BLaER1 (cell line): ENCODE measurements around the gene ACTMAP.
A peak's percentile ranks its signal among the peaks of the same experiment; 100 is the strongest.

ENCODE experiments used
- H3K27ac ChIP-seq: shearing (Covaris generic); formaldehyde crosslinking; 2 replicates; pipeline ENCODE4 v1.8.1; 2022
- H3K27me3 ChIP-seq: shearing (Covaris generic); formaldehyde crosslinking; 2 replicates; pipeline ENCODE4 v1.8.1; 2022
- H3K36me3 ChIP-seq: shearing (Covaris generic); formaldehyde crosslinking; 2 replicates; pipeline ENCODE4 v1.8.1; 2022
- H3K4me1 ChIP-seq: shearing (Covaris generic); formaldehyde crosslinking; 2 replicates; pipeline ENCODE4 v1.8.1; 2022
- H3K4me2 ChIP-seq: shearing (Covaris generic); formaldehyde crosslinking; 2 replicates; pipeline ENCODE4 v1.8.1; 2022
- H3K4me3 ChIP-seq: shearing (Covaris generic); formaldehyde crosslinking; 2 replicates; pipeline ENCODE4 v1.8.1; 2022
- H3K9ac ChIP-seq: shearing (Covaris generic); formaldehyde crosslinking; 2 replicates; pipeline ENCODE4 v1.8.1; 2022
- H3K9me3 ChIP-seq: shearing (Covaris generic); formaldehyde crosslinking; 2 replicates; pipeline ENCODE4 v1.8.1; 2022
- H4K20me1 ChIP-seq: shearing (Covaris generic); formaldehyde crosslinking; 2 replicates; pipeline ENCODE4 v1.8.1; 2022
- Cebpa-rat ChIP-seq: shearing (Covaris generic); IDR thresholded peaks from 2 replicates; pipeline ENCODE4 v1.8.1; 2022

Gene ACTMAP

DNA sequence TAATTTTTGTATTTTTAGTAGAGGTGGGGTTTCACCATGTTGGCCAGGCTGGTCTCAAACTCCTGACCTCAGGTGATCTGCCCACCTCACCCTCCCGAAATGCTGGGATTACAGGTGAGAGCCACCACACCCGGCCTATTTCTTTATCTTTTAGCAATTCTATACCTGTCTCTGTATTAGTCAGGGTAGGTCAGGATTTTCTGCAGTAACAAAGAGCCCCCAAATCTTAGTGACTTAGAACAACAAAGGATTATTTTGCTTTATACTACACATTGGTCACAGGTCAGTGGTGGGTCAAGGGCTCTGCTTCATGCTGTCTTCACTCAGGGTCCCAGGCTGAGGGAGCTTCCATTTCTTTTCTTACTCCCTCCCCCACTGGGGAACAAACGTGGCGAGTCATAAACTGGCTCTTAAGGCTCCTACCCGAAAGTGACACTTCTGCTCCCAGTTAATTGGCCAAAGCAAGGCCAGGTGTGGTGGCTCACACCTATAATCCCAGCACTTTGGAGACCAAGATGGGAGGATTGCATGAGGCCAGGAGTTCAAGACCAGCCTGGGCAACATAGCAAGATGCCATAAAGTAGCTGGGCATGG is 26.5 kb downstream of the ACTMAP start:
- H3K4me1 ChIP-seq = peaks cover 24% of the 10 kb centered on the region
- no peaks in the 10 kb centered on the region for H3K27me3 ChIP-seq
- no peaks in the 10 kb centered on the region for H3K9me3 ChIP-seq
- peaks cover 8% of the 10 kb centered on the region for H4K20me1 ChIP-seq
- peaks cover 56% of the 10 kb centered on the region for H3K36me3 ChIP-seq
- H3K4me2 ChIP-seq = no peak overlapping the region
- no peak for TF ChIP-seq Cebpa-rat
- H3K27ac ChIP-seq = no peak overlapping the region
- H3K9ac ChIP-seq = no peak overlapping the region
- H3K4me3 ChIP-seq = no peak overlapping the region

DNA sequence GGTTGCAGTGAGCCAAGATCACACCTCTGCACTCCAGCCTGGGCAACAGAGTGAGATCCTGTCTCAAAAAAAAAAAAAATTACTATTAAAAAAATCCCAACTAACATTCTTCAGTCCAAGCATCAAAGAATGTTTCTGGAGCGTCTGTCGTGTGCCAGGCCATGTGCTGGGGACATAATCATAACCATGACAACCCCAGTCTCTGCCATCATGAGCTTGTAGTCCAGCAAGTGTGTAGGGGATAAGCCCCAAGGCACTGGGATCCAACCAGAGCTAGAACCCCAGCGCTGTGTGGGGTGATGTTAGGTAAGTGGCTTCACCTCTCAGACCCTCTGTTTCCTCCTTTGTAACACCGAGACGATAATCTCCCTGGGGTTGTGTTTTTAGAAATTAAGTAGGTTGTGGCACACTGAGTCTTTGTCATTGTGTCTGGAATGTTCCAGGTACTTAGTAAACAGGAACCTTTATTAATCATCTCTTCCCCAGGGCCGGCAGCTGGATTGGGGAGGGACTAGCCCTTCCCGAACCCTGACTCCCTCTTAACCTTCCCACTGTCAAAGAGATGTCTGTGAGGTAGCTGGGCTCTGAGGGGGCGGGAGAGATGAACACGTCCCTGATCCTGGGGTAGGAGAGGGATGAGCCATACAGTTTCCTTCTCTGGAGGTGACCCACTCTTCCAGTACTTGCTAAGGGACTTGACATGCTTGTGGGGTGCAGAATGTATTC is 28.2 kb downstream of the ACTMAP start:
- no peak overlapping the region for H3K4me2 ChIP-seq
- no peaks in the 10 kb centered on the region for H3K27me3 ChIP-seq
- H3K9ac ChIP-seq = no peak overlapping the region
- no peak overlapping the region for H3K27ac ChIP-seq
- peaks cover 39% of the 10 kb centered on the region for H3K4me1 ChIP-seq
- H3K9me3 ChIP-seq = no peaks in the 10 kb centered on the region
- no peak for TF ChIP-seq Cebpa-rat
- H3K36me3 ChIP-seq = peaks cover 41% of the 10 kb centered on the region
- no peak overlapping the region for H3K4me3 ChIP-seq
- peaks cover 23% of the 10 kb centered on the region for H4K20me1 ChIP-seq

DNA sequence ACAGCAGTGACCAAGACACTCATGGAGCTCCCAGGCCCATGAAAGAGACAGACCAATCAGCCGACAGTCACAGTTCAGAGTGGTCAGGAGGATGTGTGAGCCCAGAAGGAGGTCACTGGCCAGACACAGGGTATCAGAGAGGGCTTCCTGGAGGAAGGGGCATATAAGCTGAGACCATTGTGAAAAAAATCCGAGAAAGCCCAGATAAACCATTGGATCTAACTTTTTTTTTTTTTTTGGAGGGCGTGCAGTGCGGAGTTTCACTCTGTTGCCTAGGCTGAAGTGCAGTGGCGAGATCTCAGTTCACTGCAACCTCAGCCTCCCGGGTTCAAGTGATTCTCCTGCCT is 29.2 kb downstream of the ACTMAP start:
- H3K4me1 ChIP-seq = peaks cover 43% of the 10 kb centered on the region
- H3K36me3 ChIP-seq = peaks cover 33% of the 10 kb centered on the region
- H3K9ac ChIP-seq = no peak overlapping the region
- no peak for TF ChIP-seq Cebpa-rat
- H4K20me1 ChIP-seq = peaks cover 23% of the 10 kb centered on the region
- H3K9me3 ChIP-seq = no peaks in the 10 kb centered on the region
- H3K4me3 ChIP-seq = no peak overlapping the region
- H3K27me3 ChIP-seq = no peaks in the 10 kb centered on the region
- H3K27ac ChIP-seq = no peak overlapping the region
- H3K4me2 ChIP-seq = no peak overlapping the region

DNA sequence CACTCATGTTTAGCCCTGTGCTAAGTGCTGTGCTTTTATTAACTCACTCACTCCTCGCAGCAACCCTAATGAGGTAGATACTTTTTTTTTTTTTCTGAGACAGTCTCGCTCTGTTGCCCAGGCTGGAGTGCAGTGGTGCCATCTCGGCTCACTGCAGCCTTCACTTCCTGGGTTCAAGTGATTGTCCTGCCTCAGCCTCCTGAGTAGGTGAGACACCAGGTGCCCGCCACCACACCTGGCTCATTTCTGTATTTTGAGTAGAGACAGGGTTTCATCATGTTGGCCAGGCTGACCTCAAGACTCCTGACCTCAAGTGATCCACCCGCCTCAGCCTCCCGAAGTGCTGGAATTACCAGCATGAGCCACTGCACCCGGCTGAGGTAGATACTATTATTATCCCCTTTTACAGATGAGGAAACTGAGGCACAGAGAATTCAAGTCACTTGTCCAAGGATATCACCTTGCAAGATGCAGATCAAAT is 30.8 kb downstream of the ACTMAP start:
- peaks cover 23% of the 10 kb centered on the region for H4K20me1 ChIP-seq
- H3K4me3 ChIP-seq = peak overlapping the region; percentile 75
- peaks cover 56% of the 10 kb centered on the region for H3K4me1 ChIP-seq
- H3K36me3 ChIP-seq = peaks cover 16% of the 10 kb centered on the region; the same call in 1 of the 2 replicates
- TF ChIP-seq Cebpa-rat = no peak
- H3K9me3 ChIP-seq = no peaks in the 10 kb centered on the region
- peak overlapping the region; percentile 86; the same call in 1 of the 2 replicates for H3K9ac ChIP-seq
- peak overlapping the region; percentile 70; the same call in 1 of the 2 replicates for H3K27ac ChIP-seq
- peak overlapping the region; percentile 90 for H3K4me2 ChIP-seq
- no peaks in the 10 kb centered on the region for H3K27me3 ChIP-seq

DNA sequence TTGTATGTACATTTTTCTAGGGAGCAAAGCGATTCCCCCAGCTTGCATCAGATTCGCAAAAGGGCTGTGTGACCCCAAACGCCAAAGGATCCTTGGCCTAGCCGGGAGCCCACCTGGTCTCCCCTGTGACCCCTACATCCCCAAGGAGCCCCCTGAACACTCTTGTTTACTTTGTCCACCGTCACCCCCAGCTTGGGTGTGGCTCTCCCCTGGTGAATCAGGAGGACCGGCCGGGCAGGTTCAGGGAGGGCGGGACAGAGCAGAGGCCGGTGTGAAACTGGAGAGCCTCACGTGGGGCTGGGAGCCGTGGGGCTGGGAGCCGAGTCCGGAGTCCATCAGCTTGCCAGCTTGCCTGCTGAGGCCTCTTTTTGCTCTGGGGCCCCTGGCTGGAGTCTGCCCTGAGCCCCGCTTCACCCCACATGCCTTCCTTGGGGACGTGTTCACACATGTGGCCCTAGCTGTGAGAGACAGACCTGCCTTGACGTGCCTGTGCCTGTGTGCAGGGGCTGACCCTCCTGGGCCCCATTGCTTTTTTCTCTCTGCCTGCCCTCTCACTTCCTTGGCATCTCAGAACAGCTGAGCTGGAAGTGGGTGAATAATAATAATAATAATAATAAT is 31.4 kb downstream of the ACTMAP start:
- Histone ChIP-seq H3K4me3 (peak overlapping the region; percentile 75), H3K27me3 (no peaks in the 10 kb centered on the region), H3K27ac (peak overlapping the region; percentile 70), H4K20me1 (peaks cover 20% of the 10 kb centered on the region), H3K9ac (peak overlapping the region; percentile 86), H3K9me3 (no peaks in the 10 kb centered on the region), H3K36me3 (peaks cover 12% of the 10 kb centered on the region; the same call in 1 of the 2 replicates), H3K4me2 (peak overlapping the region; percentile 90), H3K4me1 (peaks cover 59% of the 10 kb centered on the region)
- no peak for TF ChIP-seq Cebpa-rat

DNA sequence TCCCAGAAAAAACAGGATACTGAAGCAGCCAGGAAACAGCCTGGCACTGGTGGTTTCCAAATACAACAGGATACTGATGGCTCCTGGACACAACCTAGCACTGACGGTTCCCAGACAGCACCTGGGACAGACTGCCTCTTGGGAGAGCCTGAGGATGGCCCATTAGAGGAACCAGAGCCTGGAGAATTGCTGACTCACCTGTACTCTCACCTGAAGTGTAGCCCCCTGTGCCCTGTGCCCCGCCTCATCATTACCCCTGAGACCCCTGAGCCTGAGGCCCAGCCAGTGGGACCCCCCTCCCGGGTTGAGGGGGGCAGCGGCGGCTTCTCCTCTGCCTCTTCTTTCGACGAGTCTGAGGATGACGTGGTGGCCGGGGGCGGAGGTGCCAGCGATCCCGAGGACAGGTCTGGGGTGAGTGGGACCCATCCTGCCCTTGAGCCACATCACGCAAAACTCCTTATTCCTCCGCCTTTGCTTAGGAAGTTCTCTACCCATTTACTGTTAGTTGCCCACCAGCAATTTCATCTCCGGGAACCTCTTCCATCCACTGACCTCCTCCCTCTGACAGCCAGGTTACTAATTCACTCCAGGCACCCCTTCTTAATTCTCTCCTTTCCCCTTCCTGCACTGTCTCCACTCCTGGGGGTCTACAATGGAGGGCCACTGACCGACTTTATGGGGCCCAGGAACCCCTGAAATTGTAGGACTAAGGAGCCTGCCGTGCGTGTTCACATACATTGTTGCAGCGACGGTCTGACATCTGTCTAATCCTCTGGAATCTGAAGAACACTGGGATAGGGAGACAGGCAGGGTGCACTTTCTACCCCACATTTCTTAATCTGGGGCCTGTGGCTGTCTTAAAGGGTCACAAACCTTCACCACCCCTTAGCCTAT is 32.1 kb downstream of the ACTMAP start:
- H3K4me3 ChIP-seq = peak overlapping the region; percentile 75
- H3K9me3 ChIP-seq = no peaks in the 10 kb centered on the region
- no peaks in the 10 kb centered on the region for H3K27me3 ChIP-seq
- peaks cover 17% of the 10 kb centered on the region for H4K20me1 ChIP-seq
- H3K4me2 ChIP-seq = peak overlapping the region; percentile 90
- peaks cover 59% of the 10 kb centered on the region for H3K4me1 ChIP-seq
- peak overlapping the region; percentile 70 for H3K27ac ChIP-seq
- TF ChIP-seq Cebpa-rat = no peak
- H3K36me3 ChIP-seq = peaks cover 8% of the 10 kb centered on the region
- peak overlapping the region; percentile 86 for H3K9ac ChIP-seq

DNA sequence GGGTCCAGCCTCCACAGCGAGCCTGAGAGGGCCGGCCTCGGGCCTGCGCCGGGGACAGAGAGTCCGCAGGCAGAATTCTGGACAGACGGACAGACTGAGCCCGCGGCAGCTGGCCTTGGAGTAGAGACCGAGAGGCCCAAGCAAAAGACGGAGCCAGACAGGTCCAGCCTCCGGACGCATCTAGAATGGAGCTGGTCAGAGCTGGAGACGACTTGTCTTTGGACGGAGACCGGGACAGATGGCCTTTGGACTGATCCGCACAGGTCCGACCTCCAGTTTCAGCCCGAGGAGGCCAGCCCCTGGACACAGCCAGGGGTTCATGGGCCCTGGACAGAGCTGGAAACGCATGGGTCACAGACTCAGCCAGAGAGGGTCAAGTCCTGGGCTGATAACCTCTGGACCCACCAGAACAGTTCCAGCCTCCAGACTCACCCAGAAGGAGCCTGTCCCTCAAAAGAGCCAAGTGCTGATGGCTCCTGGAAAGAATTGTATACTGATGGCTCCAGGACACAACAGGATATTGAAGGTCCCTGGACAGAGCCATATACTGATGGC is 32.9 kb downstream of the ACTMAP start:
- peak overlapping the region; percentile 82 for H3K27ac ChIP-seq
- H3K27me3 ChIP-seq = no peaks in the 10 kb centered on the region
- H4K20me1 ChIP-seq = peaks cover 17% of the 10 kb centered on the region
- H3K4me1 ChIP-seq = peaks cover 59% of the 10 kb centered on the region
- H3K9me3 ChIP-seq = no peaks in the 10 kb centered on the region
- TF ChIP-seq Cebpa-rat = no peak
- peak overlapping the region; percentile 90 for H3K4me2 ChIP-seq
- peak overlapping the region; percentile 75 for H3K4me3 ChIP-seq
- H3K36me3 ChIP-seq = peaks cover 14% of the 10 kb centered on the region
- H3K9ac ChIP-seq = peak overlapping the region; percentile 86

DNA sequence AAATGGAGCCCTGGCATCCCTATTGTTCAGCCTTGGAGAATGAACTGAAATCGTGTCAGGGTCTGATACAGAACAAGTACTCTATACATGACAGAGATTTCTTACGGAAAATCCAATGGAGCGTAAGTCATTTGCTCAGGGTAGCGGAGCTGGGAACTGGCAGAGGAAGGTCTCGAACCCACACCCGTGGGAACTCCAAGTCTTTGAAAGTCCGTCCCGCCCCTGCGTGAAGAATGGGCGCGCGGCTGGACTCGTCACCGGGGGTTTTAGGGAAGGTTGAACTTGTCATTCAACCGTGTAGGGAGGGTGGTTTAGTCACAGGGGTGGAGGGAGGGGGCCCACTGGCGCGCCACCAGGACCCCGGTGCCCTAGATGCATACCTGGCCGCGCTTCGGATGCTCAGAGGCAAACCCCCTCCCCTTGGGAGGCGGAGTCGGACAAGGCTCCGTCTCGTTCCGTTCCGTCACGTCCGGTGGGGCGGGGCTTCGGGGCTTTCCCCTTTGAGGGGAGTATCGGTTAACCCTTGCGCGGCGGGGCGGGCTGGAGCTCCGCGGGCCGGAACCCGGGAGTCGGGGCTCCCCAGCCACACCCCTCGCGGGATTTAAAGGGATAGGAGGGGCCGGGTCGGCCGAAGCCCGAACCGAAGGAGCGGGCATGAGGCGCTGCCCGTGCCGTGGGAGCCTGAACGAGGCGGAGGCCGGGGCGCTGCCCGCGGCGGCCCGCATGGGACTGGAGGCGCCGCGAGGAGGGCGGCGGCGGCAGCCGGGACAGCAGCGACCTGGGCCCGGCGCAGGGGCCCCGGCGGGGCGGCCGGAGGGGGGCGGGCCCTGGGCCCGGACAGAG is 33.6 kb downstream of the ACTMAP start, which contains the start of the genes COQ8B and ITPKC:
Gene COQ8B (minus strand): TSS at position 405 of the 843 bp plus-strand sequence. CDS start 2,254 bp downstream, outside the sequence.
Gene ITPKC (plus strand): TSS at position 631 of the 843 bp plus-strand sequence. CDS start 24 bp downstream, at position 655.
- TF ChIP-seq Cebpa-rat = no peak
- H3K9me3 ChIP-seq = no peaks in the 10 kb centered on the region
- peaks cover 9% of the 10 kb centered on the region for H3K36me3 ChIP-seq
- peak within 1 kb of the TSS; percentile 86 for H3K9ac ChIP-seq
- H4K20me1 ChIP-seq = peaks cover 17% of the 10 kb centered on the region
- H3K27ac ChIP-seq = peak within 1 kb of the TSS; percentile 82
- H3K4me1 ChIP-seq = peaks cover 59% of the 10 kb centered on the region
- peak within 1 kb of the TSS; percentile 75 for H3K4me3 ChIP-seq
- H3K4me2 ChIP-seq = peak within 1 kb of the TSS; percentile 95
- no peaks in the 10 kb centered on the region for H3K27me3 ChIP-seq
